HuH-7 (cell line): ENCODE measurements around the gene ERVW-1.

Experiments
- DNase-seq: peaks from one replicate; pipeline ENCODE4 v3.0.0; 2011; ENCODE audit warnings: low spot score

ERVW-1 gene

GRCh38 chr7:92423710-92424131, 54.0 kb downstream of the ERVW-1 start:
- DNase-seq, result no peak

GRCh38 chr7:92422926-92423325, 54.8 kb downstream of the ERVW-1 start:
- DNase-seq, result no peak

GRCh38 chr7:92421676-92422435, 55.9 kb downstream of the ERVW-1 start:
- DNase-seq, result no peak
